Measurements from ENCODE around the gene RAB14.

RAB14 gene

GRCh38 chr9:121201738-121202533 lies at the start of gene RAB14:
Gene RAB14 (minus strand): TSS chr9:121201869. CDS start chr9:121193412, 8,457 bp downstream.
- peak; percentile 98 for DNase-seq

- DNase-seq, result no peak
Measured at GRCh38 chr9:121249563-121249962, 47.9 kb upstream of the RAB14 start.

- no peak for DNase-seq
Measured at GRCh38 chr9:121246821-121247561, 45.3 kb upstream of the RAB14 start.

- DNase-seq, result no peak
Measured at GRCh38 chr9:121242959-121243346, 41.3 kb upstream of the RAB14 start.

- no peak for DNase-seq
Measured at GRCh38 chr9:121242219-121242958, 40.7 kb upstream of the RAB14 start.

GRCh38 chr9:121240472-121241135 lies 38.9 kb upstream of the RAB14 start:
- DNase-seq, result no peak

- no peak for DNase-seq
Measured at GRCh38 chr9:121239851-121240250, 38.2 kb upstream of the RAB14 start.

GRCh38 chr9:121239071-121239470 lies 37.4 kb upstream of the RAB14 start:
- no peak for DNase-seq

- DNase-seq, result no peak
Measured at GRCh38 chr9:121237916-121238315, 36.2 kb upstream of the RAB14 start.

- no peak for DNase-seq
Measured at GRCh38 chr9:121235512-121235911, 33.8 kb upstream of the RAB14 start.

GRCh38 chr9:121234832-121235161 lies 33.1 kb upstream of the RAB14 start:
- DNase-seq, result no peak

GRCh38 chr9:121233906-121234831 lies 32.5 kb upstream of the RAB14 start:
- DNase-seq, result no peak

- DNase-seq, result no peak
Measured at GRCh38 chr9:121232251-121232650, 30.6 kb upstream of the RAB14 start.

GRCh38 chr9:121230256-121230655 lies 28.6 kb upstream of the RAB14 start:
- no peak for DNase-seq

GRCh38 chr9:121227862-121228261 lies 26.2 kb upstream of the RAB14 start:
- DNase-seq, result no peak

GRCh38 chr9:121226175-121226574 lies 24.5 kb upstream of the RAB14 start:
- no peak for DNase-seq

- no peak for DNase-seq
Measured at GRCh38 chr9:121225240-121225639, 23.6 kb upstream of the RAB14 start.

GRCh38 chr9:121222524-121223171 lies 21.0 kb upstream of the RAB14 start:
- DNase-seq, result no peak

- DNase-seq, result no peak
Measured at GRCh38 chr9:121221664-121222055, 20.0 kb upstream of the RAB14 start.

- no peak for DNase-seq
Measured at GRCh38 chr9:121220996-121221663, 19.5 kb upstream of the RAB14 start.

- DNase-seq, result no peak
Measured at GRCh38 chr9:121219530-121219929, 17.9 kb upstream of the RAB14 start.

All from KG1 (cell line).